GM19238 (cell line): ENCODE data around the gene AMER3.

Experiments used
- DNase-seq: peaks from one replicate; pipeline ENCODE4 v3.0.0; 2011; ENCODE audit warnings: low spot score; ENCODE audit not compliant: insufficient read length

The AMER3 gene

DNA sequence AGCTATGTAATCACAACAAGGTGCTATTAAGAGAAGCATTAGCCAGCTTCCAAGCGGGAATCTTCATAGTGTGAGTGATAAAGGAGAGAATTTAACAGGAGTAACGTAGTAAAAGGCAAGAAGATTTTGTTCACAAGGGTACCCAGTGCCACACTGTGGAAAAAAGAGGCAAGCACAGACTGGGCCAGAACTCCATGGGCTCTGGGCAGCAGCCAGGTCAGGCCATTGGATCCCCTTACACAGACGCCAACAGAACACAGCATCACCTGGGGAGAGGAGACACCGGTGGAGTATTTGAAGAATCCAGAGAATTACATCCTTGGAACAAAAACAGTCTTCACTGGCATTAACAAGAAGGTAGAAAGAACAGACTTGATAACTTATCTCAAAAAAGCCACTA is 21.2 kb downstream of the AMER3 start:
- DNase-seq = no peak

DNA sequence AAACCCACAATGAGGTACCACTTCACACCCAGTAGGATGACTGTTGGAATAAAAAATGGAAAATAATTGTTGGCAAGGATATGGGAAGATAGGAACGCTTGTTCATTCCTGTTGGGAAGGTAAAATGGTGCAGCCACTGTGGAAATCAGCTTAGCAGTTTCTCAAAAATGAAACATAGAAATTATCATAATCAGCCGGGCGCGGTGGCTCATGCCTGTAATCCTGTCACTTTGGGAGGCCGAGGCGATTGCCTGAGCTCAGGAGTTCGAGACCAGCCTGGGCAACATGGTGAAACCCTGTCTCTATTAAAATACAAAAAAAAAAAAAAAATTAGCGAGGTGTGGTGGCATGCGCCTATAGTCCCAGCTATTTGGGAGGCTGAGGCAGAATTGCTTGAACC is 23.4 kb downstream of the AMER3 start:
- DNase-seq = no peak

DNA sequence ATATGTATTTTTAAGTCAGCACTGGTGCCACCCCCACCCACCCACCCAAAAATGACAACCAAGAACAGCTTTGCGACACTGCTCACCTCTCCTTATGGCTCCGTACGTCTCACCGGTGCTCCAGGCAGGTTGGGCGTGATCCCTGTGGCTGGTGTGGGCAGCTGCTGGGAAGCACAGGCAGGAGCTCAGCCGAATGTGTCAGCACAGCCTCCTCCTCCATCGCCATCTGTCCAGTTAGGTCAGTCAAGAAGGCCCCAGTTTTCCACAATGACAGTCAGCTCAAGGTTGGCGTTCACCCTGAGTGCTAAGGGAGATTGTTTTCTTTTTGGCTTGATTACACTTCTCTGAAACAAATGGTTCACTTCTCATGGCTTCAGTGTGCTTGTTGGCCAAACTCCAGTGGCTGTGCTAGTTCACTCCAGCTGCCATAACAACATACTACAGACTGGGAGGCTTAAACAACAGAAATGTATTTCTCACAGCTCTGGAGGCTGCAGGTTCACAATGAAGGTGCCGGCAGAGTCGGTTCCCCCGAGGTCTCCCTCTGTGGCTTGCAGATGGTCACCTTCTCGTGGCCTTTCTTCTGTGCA is 30.2 kb downstream of the AMER3 start:
- DNase-seq = no peak

DNA sequence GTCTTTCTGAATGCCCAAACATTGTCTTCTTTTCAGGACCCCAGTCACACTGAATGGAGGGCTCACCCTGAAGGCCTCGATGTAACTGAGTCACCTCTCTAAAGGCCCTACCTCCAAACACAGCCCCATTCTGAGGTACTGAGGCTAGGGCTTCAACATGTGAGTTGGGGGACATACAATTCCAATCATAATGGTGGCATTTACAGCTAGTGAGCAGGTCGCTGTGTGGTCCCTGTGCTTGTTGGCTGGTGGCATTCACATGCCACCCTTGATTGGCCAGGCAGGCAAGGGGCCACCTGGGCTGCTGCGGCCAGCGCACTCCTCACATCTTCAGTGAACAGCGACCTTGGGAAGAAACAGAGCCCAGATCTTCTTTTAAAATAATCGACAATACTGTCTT is 30.7 kb downstream of the AMER3 start:
- DNase-seq = no peak

DNA sequence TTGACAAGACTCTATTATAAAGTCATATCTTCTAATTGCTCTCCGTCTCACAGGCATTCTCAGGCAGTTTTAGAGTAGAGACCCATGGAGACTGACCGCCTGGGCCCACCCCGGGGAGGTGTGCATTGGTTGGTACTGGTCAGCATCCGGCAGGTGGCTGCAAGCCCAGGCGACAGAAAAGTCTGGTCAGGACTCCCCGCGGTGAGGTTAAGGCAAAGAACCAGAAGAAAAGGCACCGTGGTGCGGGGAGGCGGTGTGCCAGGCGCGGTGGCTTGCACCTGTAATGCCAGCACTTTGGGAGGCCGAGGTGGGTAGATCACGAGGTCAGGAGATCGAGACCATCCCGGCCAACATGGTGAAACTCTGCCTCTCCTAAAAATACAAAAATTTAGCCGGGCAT is 32.5 kb downstream of the AMER3 start:
- no peak for DNase-seq

DNA sequence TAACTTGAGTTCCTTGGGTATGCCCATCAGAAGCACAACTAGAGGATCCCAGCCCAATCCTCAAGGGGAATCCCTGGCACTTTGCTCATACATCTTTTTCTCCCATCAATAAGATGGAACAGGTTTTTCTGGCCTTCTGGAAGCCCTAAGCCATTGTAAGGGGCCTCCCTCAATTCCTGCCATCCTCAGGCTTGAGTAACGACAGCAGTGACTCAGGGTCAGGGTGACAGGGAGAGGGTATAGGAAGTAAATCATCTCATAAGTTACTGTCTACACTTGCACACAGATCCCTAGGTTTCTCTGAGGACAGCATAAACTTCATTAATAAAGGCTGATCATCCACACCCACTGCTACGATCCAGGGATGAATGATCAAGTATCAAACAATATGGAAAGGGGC is 35.0 kb downstream of the AMER3 start:
- no peak for DNase-seq

DNA sequence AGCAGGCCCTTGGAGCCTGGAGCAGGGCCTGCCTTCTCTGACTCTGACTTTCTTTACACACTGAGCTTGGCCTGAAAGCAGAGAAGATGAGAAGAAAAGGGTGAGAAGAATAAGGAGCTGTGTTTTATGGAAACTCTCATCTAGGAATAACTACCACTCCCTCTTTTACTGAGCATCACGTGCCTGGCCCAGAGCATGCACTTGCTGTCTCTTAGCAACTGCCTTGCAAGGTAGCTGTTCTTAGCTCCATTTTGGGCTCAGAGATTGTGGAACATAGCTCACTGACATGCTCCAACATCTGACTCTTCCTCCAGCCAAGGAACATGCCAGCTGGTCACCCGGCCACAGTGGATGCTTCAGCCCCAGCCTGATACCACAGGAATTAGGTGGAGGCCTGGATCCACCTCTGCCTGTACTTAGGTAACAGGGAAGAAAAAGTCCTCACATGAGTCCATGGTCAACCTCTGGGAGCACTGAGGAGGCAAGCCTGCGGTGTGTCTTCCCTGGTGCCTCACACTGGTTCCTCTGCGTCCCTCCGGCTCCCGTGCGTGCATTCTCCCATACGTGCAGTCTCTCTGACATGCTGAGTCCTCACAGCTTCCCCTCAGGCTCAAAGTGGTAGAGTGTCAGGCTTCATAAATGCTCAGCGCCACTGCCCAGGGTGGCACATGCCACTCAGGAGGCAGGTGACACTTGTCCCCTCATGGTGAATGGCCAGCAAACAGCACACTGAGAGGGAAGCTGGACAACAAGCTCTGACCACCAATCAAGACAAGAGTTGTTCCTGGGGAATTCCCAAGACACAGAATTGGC is 35.7 kb downstream of the AMER3 start:
- no peak for DNase-seq

DNA sequence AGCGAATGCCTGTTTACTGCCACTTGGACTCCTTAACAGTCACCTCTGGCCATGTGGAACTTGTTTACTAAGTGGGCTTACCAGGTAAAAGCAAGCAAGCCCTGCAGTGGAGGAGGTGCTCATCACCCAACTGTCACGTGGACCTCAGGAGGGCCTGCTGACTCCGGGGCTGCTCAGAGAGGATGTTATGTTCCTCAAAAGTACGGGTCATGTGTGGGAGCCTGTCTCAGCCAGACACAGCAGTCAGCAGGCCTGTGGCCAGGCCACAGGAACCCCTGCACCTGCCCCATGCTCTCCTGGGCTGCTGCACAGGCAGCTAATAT is 36.2 kb downstream of the AMER3 start:
- DNase-seq = no peak

DNA sequence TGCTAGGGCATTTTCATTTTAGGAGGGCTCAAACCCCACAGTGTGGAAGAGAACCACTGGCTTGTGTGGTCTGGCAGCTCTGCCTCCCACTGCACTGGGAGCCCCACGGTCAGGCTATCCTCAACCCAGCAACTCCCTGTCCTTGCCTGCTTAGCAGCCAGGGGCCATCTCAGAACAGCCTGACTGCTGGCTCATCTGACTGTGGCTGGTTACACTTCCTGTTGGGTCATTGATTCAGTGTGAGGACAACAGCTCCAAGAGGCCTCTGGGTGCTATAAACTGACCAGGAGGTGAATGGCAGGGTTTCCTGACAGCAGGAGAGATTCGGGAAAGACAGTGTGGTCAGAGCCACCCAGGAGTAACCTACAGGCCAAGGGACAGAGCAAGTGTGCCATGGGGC is 40.1 kb downstream of the AMER3 start:
- no peak for DNase-seq

DNA sequence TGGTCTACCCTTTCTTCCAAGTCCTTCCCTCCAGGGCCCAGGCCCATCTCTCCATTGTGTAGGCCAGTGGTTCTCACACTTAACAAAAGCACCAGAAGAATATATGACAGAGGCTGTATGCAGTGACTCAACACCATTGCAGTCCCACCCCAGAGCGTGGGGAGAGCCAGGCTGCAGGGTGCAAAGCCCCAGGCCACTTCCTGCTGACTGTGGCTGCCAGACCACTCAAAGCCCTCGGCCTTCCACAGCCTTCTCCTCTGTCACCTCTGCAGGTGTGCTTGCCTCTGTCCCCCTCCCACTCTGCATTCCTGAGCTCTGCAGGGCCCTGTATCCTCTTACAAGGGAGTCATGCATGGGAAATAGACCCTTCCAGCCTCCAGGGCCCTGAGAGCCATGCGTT is 41.0 kb downstream of the AMER3 start:
- no peak for DNase-seq

DNA sequence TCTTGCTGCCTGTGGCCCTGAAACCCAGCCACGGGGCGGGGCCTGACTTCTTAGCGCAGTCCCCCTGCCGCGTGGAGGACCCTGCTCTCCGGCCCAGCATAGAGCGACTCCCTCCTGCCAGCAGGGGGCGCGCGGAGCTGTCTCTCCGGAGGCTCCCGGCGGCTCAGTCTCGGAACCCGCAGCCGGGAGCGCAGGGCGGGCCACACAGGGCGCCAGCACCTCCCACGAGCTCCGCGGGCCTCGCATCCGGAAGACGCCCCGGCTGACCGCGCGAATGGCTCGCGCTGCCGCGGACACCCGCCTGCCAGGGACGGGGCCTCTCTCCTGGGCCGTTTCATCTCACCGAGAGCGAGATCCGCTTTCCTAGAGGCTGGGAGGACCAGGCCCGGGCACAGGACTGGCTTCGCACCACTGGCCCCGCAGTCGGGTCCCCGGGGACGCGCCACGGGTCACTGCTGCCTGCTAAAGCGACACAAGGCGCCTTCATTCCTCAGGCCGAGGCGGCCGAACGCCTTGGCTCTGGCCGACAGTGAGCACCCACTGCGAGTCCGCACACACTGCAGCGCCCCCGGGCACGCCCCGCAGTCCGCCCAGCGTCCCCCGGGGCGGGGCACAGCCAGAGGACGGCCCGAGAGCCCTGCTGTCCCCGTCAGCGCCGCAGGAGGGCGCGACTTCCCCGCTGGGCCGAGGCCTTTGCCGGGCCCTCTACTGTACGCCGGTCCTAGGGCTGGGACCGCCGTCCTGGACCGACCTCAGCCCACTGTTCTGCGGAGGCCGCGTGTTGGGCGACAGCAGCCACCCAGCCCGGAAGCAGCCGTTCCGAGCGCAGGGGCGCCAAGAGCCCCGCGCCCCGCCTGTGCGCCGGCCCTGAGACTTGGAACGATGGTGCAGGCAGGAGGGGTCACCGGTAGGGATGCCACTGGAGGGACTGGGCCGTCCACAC is 42.4 kb downstream of the AMER3 start:
- DNase-seq = peak; percentile 85

DNA sequence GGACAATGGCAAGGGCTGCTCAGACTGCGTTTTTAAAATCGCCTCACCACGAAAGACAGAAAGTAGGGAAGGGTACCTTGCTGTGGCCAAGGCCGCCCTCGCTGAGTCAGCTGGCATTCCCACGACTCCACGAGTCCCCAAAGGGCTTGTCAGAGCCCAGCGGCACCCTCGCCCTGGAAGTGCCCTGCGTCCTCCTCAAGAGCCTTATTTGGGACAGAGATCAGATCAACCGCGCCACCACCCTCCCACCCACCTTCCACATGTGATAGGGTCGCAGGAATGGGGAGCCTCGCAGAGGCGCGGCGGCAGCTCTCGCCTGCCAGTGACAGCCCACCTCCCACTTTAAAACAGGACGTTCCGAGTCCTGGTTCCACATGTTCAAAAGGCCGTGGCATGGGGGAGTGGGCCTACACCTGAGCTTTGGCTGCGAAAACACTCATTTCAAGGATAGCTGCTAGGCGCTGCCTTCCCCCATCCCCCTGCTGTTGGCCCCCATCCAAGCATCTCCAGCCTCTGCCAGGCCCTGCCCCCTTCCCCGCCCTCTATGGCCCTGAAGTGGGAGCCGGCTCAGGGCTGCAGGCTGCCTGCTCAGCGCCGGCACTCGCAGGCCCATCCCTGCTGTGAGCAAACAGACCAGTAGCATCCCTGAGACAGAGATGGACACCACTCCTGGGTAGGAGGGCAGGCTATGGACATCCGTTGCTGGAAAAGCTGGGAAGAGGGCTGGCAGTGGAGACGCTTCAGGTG is 43.3 kb downstream of the AMER3 start:
- no peak for DNase-seq

DNA sequence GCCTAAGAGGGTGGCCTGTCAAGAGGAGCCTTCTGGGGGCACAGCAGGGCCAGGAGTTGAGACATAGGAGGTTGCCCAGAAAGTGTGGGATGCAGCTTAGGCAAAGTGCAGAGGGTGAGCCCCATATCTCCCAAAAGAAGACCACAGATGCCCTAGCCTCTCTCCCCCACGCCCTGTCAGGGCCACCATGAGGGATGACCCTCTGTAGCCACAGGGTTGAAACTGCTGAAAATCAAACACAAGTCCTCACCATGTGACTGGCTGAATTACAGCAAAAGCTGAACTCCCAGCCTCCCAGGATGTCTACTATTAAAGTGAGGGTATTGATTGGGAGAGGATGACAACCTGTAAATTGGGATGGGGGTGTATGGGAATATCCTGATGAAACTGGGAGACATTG is 44.0 kb downstream of the AMER3 start:
- DNase-seq = no peak

DNA sequence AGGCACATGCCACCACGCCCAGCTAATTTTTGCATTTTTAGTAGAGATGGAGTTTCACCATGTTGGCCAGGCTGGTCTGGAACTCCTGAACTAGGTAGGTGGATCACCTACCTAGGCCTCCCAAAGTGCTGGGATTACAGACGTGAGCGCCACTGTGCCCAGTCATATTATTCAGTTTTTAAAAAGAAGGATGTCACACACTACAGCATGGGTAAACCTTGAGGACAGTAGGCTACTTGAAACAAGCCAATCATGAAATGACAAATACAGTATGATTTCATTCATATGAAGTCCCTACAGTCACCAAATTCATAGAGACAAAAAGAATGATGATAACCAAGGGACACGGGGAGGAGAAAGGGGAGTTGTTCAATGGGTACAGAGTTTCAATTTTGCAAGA is 50.3 kb downstream of the AMER3 start:
- DNase-seq = no peak

DNA sequence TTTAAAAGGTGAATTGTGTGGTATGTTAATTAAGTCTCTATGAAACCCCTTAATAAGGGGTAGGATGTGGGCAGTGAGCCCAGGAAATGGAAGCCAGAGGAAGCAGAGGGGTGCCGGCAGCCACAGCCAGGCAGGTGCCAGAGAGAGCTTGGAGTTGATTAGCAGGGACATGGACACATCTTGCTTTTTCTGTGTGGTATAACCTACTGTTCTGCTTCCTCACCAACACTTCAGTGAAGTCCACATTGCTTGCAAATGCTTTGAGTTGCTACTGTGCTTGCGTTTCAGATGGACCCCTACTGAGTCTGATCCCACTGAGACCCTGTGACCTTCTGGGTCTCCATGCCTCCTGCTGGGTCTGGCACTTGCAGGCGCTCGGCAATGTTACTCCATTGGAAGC is 51.0 kb downstream of the AMER3 start:
- no peak for DNase-seq

DNA sequence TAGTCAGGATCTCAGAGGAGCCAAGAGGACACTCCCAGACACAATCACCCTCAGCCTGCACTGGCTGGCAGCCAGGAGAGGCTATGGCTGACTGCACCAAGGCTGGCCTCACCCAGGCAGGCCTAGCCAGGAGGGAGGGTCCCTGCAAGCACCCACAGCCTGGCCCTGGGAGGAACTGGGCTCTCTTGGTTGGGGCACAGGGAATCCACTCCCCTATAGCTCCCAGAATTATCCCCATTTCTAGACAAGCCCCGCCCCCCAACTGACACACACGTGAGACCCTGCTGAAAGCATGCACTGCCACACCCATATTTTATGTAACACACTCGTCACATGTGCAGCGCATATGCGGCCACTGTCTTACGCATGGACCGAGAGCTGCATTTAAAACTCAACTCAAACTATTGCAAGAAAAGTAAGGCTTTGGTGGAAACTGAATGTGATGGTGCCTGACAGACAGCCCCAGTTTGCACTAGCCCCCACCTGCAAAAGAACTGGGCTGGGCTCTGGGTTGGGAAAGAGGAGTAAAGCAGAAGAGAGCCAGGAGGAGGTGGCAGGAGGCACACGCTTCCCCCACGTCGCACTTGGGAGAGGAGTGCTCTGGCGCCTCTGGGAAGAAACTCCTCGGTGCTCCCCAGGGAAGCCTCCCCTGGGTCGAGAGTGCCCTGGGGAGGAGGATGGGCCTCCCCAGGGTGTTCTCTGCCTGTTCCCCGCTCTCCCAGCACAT is 52.5 kb downstream of the AMER3 start:
- DNase-seq = no peak

DNA sequence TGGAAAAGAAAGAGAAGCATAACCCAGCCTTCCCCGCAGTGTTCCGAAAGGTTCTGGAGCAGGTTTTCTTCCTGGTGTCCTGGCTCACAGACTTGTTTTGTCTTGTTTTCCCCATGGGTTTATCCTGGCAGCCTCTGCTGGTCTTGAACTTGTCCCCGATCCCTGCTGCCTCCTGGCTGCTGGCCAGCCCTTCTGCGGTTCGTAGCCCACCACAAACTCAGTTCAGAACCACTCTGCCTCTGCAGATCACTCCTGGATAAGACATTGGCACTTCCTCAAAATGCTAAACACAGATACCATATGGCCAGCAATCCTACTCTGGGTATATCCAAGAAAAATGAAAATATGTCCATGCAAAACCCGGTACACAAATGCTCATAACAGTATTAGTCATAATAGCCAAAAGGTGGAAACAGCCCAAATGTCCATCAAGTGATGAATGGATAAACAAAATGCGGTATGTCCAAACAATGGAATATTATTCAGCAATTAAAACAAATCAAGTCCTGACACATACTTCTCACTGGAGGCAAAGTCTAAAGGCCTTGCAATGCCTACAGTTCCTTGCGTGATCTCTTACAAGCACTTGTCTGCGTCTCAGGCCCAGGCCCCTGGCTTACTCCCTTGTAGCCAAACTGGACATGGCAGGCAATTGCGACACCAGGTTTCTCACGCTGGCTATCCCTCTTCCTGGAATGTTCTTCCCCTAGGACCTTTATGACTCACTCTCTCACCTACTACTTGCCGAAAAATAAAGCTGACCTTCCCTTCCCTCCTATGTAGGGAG is 53.3 kb downstream of the AMER3 start:
- no peak for DNase-seq

DNA sequence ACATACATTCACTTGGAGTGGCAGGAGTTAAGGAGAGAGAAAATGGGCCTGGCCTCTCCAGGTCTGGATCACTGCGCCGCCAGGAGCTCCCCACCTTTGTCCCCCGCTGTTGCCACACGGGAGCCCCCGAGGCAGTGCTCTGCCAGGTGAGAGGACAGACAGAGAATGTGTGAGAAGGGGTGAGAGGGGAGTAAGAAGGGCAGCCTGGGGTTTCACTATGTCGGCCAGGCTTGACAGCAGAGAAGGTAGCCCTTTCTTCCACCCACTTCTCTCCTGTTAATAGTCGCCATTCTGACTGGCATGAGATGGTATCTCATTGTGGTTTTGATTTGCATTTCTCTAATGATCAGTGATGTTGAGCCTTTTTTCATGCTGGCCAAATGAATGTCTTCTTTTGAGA is 55.1 kb downstream of the AMER3 start:
- no peak for DNase-seq

DNA sequence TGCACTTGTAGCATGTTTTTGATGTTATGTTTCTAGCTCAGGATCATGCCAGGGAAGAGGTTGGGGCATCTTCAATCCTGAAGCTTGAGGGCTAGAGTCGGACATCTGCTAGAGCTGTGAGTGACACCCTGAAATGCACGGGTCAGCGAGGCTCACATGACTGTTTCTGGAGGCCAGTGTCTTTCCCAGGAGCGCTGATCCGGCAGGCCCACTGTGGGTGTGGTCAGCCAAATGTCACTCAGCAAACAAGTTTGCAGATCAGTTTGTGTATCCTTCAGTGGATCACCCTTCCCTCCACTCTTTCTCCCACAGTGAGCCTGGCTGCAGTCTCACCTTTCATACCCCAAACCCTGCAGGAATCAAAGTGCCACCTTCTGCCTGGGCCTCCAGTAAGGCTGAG is 58.4 kb downstream of the AMER3 start:
- DNase-seq = no peak
